Left ventricle myocardium superior (tissue), 1 donor: ENCODE measurements around the gene DOK5. TPM values are rescaled to one million over a fixed set of nuclear protein-coding genes. Genes with fewer than 3 reads are reported as not detected.

Experiments used
- ATAC-seq: fragments of 200-7000 bp; cut with Tn5 transposase; one replicate; pipeline ENCODE4 v1.9.1; 2020; ENCODE audit warnings: mild to moderate bottlenecking, moderate library complexity
- DNase-seq: peaks from one replicate; pipeline ENCODE4 v3.0.0-alpha.2; 2020
- intact Hi-C: fragments of 100-400 bp; cut with micrococcal nuclease; formaldehyde crosslinking; loops from one replicate; pipeline ENCODE4 v1.11.0; 2022
- total RNA-seq: library from RNA; stranded (reverse); fragmentation: NEBNext Ultra II Directional; extraction: Animal tissue kit (Norgen Biotek cat#: 25700); gene quantifications from one replicate; pipeline ENCODE4 v1.2.1, GENCODE V29; 2021
- donor health status: DM: no; HTN: yes; CAD: no; lungs with severe emphysema.

Gene DOK5
- total RNA-seq, 1 donor from 2014 or later = 1.8 TPM

- no peak for ATAC-seq
- DNase-seq = no peak
- intact Hi-C loops = no loop called here
These were observed 74.4 kb downstream of the DOK5 start for GRCh38 chr20:54549658-54550326.

- ATAC-seq = no peak
These were observed 75.5 kb downstream of the DOK5 start for GRCh38 chr20:54550776-54551396.

GRCh38 chr20:54554006-54554405 is 78.6 kb downstream of the DOK5 start:
- no peak for DNase-seq
- ATAC-seq = no peak
- intact Hi-C loops = no loop called here

More at GRCh38 chr20:54550776-54551396, 75.5 kb downstream of the DOK5 start:
- intact Hi-C loops = no loop called here
- no peak for DNase-seq

- no peak for ATAC-seq
- no peak for DNase-seq
- intact Hi-C loops = no loop called here
These were observed 79.8 kb downstream of the DOK5 start for GRCh38 chr20:54555150-54555549.

GRCh38 chr20:54556406-54556805 is 81.0 kb downstream of the DOK5 start:
- ATAC-seq (no peak), DNase-seq (no peak)
- intact Hi-C loops = no loop called here

GRCh38 chr20:54557806-54558590 is 82.6 kb downstream of the DOK5 start:
- intact Hi-C loops = no loop called here
- ATAC-seq (no peak), DNase-seq (no peak)

GRCh38 chr20:54559890-54560289 is 84.5 kb downstream of the DOK5 start:
- intact Hi-C loops = no loop called here
- DNase-seq = no peak
- ATAC-seq = no peak

- DNase-seq = no peak
- intact Hi-C loops = no loop called here
- ATAC-seq = no peak
These were observed 85.0 kb downstream of the DOK5 start for GRCh38 chr20:54560357-54560756.

- ATAC-seq = no peak
- intact Hi-C loops = no loop called here
These were observed 89.9 kb downstream of the DOK5 start for GRCh38 chr20:54565255-54565654.

GRCh38 chr20:54566031-54566688 is 90.8 kb downstream of the DOK5 start:
- ATAC-seq (no peak), DNase-seq (no peak)
- intact Hi-C loops = no loop called here

More at GRCh38 chr20:54565255-54565654, 89.9 kb downstream of the DOK5 start:
- no peak for DNase-seq

- no peak for ATAC-seq
- no peak for DNase-seq
- intact Hi-C loops = no loop called here
These were observed 95.2 kb downstream of the DOK5 start for GRCh38 chr20:54570561-54570960.

GRCh38 chr20:54572665-54573435 is 97.5 kb downstream of the DOK5 start:
- intact Hi-C loops = no loop called here
- DNase-seq (no peak), ATAC-seq (no peak)

- intact Hi-C loops = no loop called here
- DNase-seq (peak; percentile 32), ATAC-seq (peak; percentile 61)
These were observed 98.4 kb downstream of the DOK5 start for GRCh38 chr20:54573838-54574237.

- no peak for ATAC-seq
- DNase-seq = no peak
- intact Hi-C loops = no loop called here
These were observed 101.1 kb downstream of the DOK5 start for GRCh38 chr20:54576518-54576917.

GRCh38 chr20:54577637-54578036 is 102.2 kb downstream of the DOK5 start:
- ATAC-seq (no peak), DNase-seq (no peak)
- intact Hi-C loops = no loop called here

GRCh38 chr20:54585217-54585616 is 109.8 kb downstream of the DOK5 start:
- DNase-seq (no peak), ATAC-seq (no peak)
- intact Hi-C loops = no loop called here

- intact Hi-C loops = no loop called here
- DNase-seq = no peak
- no peak for ATAC-seq
These were observed 112.0 kb downstream of the DOK5 start for GRCh38 chr20:54587408-54587807.

GRCh38 chr20:54589402-54590030 is 114.1 kb downstream of the DOK5 start:
- intact Hi-C loops = no loop called here
- no peak for ATAC-seq
- no peak for DNase-seq

GRCh38 chr20:54590856-54591255 is 115.5 kb downstream of the DOK5 start:
- no peak for DNase-seq
- intact Hi-C loops = no loop called here
- ATAC-seq = no peak
